ENCODE measurements around the gene PRKAR2B. TPM values are rescaled to one million over a fixed set of nuclear protein-coding genes. Genes with fewer than 3 reads are reported as not detected.
"Not testable (repeated sequence)": the region's sequence is repeated elsewhere in the genome, so short reads cannot be mapped to it uniquely, and the experiment has no call there.

The PRKAR2B gene
- total and polyA plus RNA-seq, 11 donors, result 7.0 to 50.6 (median 18.5) TPM

- Histone ChIP-seq H3K36me3 (no peaks in the 10 kb centered on the region), H3K27me3 (no peaks in the 10 kb centered on the region), H3K27ac (no peak overlapping the region), H3K4me1 (peaks cover 0 to 23% (median 11%) of the 10 kb centered on the region in 12 donors), H3K9me3 (no peaks in the 10 kb centered on the region), H3K4me3 (no peak overlapping the region)
- intact Hi-C loops (cut with DNase I), result no loop called here
- ATAC-seq (no peak), DNase-seq (no peak)
- TF ChIP-seq POLR2A (IDR thresholded peaks at IDR 0.05), result no peak
- no peak for TF ChIP-seq CTCF (IDR thresholded peaks at IDR 0.05)
Measured at GRCh38 chr7:107089627-107090026, 45.1 kb downstream of the PRKAR2B start.

- no peaks in the 10 kb centered on the region for H3K36me3 ChIP-seq
- TF ChIP-seq CTCF (IDR thresholded peaks at IDR 0.05) (no peak), POLR2A (IDR thresholded peaks at IDR 0.05) (no peak)
- H3K4me3 ChIP-seq, result no peak overlapping the region
- ATAC-seq (no peak), DNase-seq (no peak)
- H3K9me3 ChIP-seq, result no peaks in the 10 kb centered on the region
- H3K27ac ChIP-seq, result no peak overlapping the region
- intact Hi-C loops (cut with DNase I), result no loop called here
- no peaks in the 10 kb centered on the region for H3K27me3 ChIP-seq
- H3K4me1 ChIP-seq, result peaks cover 0 to 23% (median 11%) of the 10 kb centered on the region in 12 donors
- WGBS, 4 donors, result 31 to 47% (median 39%) methylated on average over 2 of the region's 2 CpGs
Measured at GRCh38 chr7:107090457-107090856, 46.0 kb downstream of the PRKAR2B start.

DNA sequence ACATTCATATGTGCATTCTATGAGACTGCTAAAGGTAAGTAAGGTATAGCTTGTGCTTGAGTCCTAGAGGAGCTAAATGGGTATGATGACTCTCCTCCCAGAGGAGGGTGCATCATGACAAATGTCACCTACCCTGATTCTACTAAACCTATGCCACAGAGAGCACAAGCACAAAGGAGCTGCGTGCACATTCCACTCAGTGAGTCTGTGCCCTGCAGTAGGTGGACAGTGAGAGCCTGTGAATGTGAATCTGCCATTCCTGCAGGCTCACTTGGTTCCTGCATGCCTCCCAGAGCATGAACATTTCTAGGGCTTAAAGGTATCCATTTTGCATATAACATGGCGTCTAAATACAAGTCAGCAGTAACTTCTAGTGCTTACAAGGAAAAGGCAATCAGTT lies 46.8 kb downstream of the PRKAR2B start:
- Histone ChIP-seq H3K27ac (no peak overlapping the region), H3K4me3 (no peak overlapping the region), H3K4me1 (peaks cover 0 to 23% (median 11%) of the 10 kb centered on the region in 12 donors), H3K27me3 (no peaks in the 10 kb centered on the region), H3K9me3 (no peaks in the 10 kb centered on the region), H3K36me3 (no peaks in the 10 kb centered on the region)
- 47 to 89% (median 58%) methylated on average over 2 of the region's 2 CpGs for WGBS, 4 donors
- intact Hi-C loops (cut with DNase I), result no loop called here
- DNase-seq (no peak), ATAC-seq (peak in 1 of 4 donors; percentile 47)
- TF ChIP-seq CTCF (IDR thresholded peaks at IDR 0.05), result no peak
- TF ChIP-seq POLR2A (IDR thresholded peaks at IDR 0.05), result no peak

DNA sequence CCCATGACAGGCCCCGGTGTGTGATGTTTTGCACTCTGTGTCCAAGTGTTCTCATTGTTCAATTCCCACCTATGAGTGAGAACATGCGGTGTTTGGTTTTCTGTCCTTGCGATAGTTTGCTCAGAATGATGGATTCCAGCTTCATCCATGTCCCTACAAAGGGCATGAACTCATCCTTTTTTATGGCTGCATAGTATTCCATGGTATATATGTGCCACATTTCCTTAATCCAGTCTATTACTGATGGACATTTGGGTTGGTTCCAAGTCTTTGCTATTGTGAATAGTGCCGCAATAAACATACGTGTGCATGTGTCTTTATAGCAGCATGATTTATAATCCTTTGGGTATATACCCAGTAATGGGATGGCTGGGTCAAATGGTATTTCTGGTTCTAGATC lies 49.2 kb downstream of the PRKAR2B start:
- H3K9me3 ChIP-seq; intact Hi-C loops (cut with DNase I); DNase-seq; H3K4me3 ChIP-seq; ATAC-seq; H3K36me3 ChIP-seq; H3K27me3 ChIP-seq; H3K27ac ChIP-seq: not testable (repeated sequence)
- peaks cover 0 to 23% (median 11%) of the 10 kb centered on the region in 12 donors for H3K4me1 ChIP-seq
- WGBS, 4 donors, result 94 to 97% (median 97%) methylated on average over 5 of the region's 5 CpGs

GRCh38 chr7:107099154-107099553 lies 54.6 kb downstream of the PRKAR2B start:
- intact Hi-C loops (cut with DNase I); DNase-seq; ATAC-seq; H3K4me1 ChIP-seq; H3K4me3 ChIP-seq; H3K27ac ChIP-seq; H3K36me3 ChIP-seq; H3K27me3 ChIP-seq: not testable (repeated sequence)
- WGBS, 4 donors, result 97 to 99% (median 98%) methylated on average over 12 of the region's 12 CpGs
- H3K9me3 ChIP-seq, result peaks cover 0 to 20% (median 6%) of the 10 kb centered on the region in 12 donors

Data from heart left ventricle (tissue), 16 donors.